ENCODE measurements around the gene WDR72.

- TF ChIP-seq, protein P1, sequence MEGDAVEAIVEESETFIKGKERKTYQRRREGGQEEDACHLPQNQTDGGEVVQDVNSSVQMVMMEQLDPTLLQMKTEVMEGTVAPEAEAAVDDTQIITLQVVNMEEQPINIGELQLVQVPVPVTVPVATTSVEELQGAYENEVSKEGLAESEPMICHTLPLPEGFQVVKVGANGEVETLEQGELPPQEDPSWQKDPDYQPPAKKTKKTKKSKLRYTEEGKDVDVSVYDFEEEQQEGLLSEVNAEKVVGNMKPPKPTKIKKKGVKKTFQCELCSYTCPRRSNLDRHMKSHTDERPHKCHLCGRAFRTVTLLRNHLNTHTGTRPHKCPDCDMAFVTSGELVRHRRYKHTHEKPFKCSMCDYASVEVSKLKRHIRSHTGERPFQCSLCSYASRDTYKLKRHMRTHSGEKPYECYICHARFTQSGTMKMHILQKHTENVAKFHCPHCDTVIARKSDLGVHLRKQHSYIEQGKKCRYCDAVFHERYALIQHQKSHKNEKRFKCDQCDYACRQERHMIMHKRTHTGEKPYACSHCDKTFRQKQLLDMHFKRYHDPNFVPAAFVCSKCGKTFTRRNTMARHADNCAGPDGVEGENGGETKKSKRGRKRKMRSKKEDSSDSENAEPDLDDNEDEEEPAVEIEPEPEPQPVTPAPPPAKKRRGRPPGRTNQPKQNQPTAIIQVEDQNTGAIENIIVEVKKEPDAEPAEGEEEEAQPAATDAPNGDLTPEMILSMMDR (IDR thresholded peaks at IDR 0.05; ENCODE audit: insufficient read depth, low read length): no peak
- TF ChIP-seq POLR2AphosphoS5 (IDR thresholded peaks at IDR 0.05; ENCODE audit: low read depth): no peak
- TF ChIP-seq REST (IDR thresholded peaks at IDR 0.05; ENCODE audit: insufficient replicate concordance, low read depth): no peak
- no peak for TF ChIP-seq GABPA (IDR thresholded peaks at IDR 0.05; ENCODE audit: low read depth)
- no peak for TF ChIP-seq SPI1 (IDR thresholded peaks at IDR 0.05; ENCODE audit: borderline replicate concordance, low read depth)
These were observed 236.5 kb downstream of the WDR72 start for GRCh38 chr15:53522991-53523390.
